ENCODE data around the gene CCDC167. TPM values are rescaled to one million over a fixed set of nuclear protein-coding genes. Genes with fewer than 3 reads are reported as not detected.

CCDC167 gene
- total and polyA plus RNA-seq, 10 of the 15 experiments (the other 5 are each of a cell fraction or from before 2014, with no cell fraction given), result 74.9 to 380 (median 137) TPM

- no TSS peak for BruUV-seq (replicated peaks)
- Histone ChIP-seq H3K27ac (ENCODE audit: control insufficient read depth, insufficient read depth) (peak overlapping the region; percentile 65), H3K4me2 (ENCODE audit: control insufficient read depth, insufficient read depth) (peak overlapping the region; percentile 82; the same call in 1 of the 2 replicates), H3K9me3 (replicated peaks; ENCODE audit: control insufficient read depth, insufficient read depth, low read length) (no peaks in the 10 kb centered on the region; the same call in 2 of the 3 replicates), H3K4me3 (no peak overlapping the region), H3K79me2 (ENCODE audit: control insufficient read depth, insufficient read depth, low read length) (no peaks in the 10 kb centered on the region), H3K27me3 (replicated peaks in 1 of 2; ENCODE audit: control insufficient read depth in 2 of 2, insufficient read depth in 2 of 2, low read length in 1 of 2) (no peaks in the 10 kb centered on the region), H3K36me3 (ENCODE audit: control insufficient read depth in 2 of 2, insufficient read depth in 2 of 2, low read length in 1 of 2) (no peaks in the 10 kb centered on the region), H4K20me1 (ENCODE audit: control insufficient read depth, insufficient read depth) (no peaks in the 10 kb centered on the region), H3K4me1 (ENCODE audit: control insufficient read depth, insufficient read depth, low read length) (peaks cover 26% of the 10 kb centered on the region), H3K9ac (ENCODE audit: control insufficient read depth, insufficient read depth, low read length) (peak overlapping the region; percentile 42), H2AFZ (ENCODE audit: control insufficient read depth, low read depth, low read length) (peak overlapping the region; percentile 68)
- in situ Hi-C loops (cut with MboI), result no loop called here
- ChIA-PET SMC1A (ENCODE audit: uncharacterized antibody, unreplicated experiment) (interaction anchor here (1.1 to 4.8 kb wide), 12 partner anchors 10 to 59 kb away, joined by 3 to 31 read pairs (median 10); partner anchors contain the start of gene CCDC167), POLR2A (interaction anchor here (0.6 to 2.8 kb wide), 9 partner anchors 11 to 48 kb away, joined by 3 to 31 read pairs (median 3); partner anchors contain the start of gene CCDC167), RAD21 (ENCODE audit: unreplicated experiment) (interaction anchor here (0.6 to 4.0 kb wide), 12 partner anchors 7 to 97 kb away, joined by 3 to 20 read pairs (median 8); no protein-coding TSS in a partner anchor), CTCF (interaction anchor here (0.9 to 4.5 kb wide), 8 partner anchors 10 to 49 kb away, joined by 3 to 25 read pairs (median 7); no protein-coding TSS in a partner anchor)
- intact Hi-C loops (cut with micrococcal nuclease; ENCODE audit: unreplicated experiment), result no loop called here
- ATAC-seq (no peak), DNase-seq (ENCODE audit: low read depth, low spot score) (no peak), FAIRE-seq (no peak)
- TF ChIP-seq MEF2B (IDR thresholded peaks at IDR 0.05; ENCODE audit: partially characterized antibody, poor library complexity, severe bottlenecking) (no peak), CREM (IDR thresholded peaks at IDR 0.05; ENCODE audit: low read depth) (no peak), ZBTB40 (IDR thresholded peaks at IDR 0.05; ENCODE audit: borderline replicate concordance) (0 out of 2 replicates have a peak, but pooled peaks have one; percentile 8), RAD21 (IDR thresholded peaks at IDR 0.05; ENCODE audit: insufficient read depth, low read depth, low read length) (no peak)
- 58% methylated on average over 9 of the region's 9 CpGs for WGBS (ENCODE audit: insufficient coverage, insufficient replicate concordance, low lambda C conversion rate, missing lambda C conversion rate)
These were observed 16.0 kb upstream of the CCDC167 start for GRCh38 chr6:37515712-37516075.
